ENCODE results near the gene FHAD1.
"Not testable (repeated sequence)": the region's sequence is repeated elsewhere in the genome, so short reads cannot be mapped to it uniquely, and the experiment has no call there.

The FHAD1 gene

DNA sequence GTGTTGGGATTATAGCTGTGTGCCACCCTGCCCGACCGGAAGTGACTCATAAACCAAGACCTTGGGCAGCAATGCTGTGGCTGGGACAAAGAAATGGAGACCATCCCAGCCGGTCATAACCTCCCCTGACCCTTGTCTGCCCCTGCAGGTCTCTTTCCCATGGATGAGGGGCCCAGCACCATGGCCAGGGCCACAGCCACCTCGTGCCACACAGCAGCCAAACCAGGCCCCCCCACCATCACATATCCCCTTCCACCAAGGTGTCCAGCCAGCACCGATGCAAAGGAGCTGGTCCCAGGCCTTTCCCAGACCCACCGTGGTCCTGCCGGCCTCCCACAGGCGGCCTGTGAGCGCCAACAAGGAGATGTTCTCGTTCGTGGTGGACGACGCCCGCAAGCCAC, 42.2 kb downstream of the FHAD1 start:
- TF ChIP-seq, protein P1, sequence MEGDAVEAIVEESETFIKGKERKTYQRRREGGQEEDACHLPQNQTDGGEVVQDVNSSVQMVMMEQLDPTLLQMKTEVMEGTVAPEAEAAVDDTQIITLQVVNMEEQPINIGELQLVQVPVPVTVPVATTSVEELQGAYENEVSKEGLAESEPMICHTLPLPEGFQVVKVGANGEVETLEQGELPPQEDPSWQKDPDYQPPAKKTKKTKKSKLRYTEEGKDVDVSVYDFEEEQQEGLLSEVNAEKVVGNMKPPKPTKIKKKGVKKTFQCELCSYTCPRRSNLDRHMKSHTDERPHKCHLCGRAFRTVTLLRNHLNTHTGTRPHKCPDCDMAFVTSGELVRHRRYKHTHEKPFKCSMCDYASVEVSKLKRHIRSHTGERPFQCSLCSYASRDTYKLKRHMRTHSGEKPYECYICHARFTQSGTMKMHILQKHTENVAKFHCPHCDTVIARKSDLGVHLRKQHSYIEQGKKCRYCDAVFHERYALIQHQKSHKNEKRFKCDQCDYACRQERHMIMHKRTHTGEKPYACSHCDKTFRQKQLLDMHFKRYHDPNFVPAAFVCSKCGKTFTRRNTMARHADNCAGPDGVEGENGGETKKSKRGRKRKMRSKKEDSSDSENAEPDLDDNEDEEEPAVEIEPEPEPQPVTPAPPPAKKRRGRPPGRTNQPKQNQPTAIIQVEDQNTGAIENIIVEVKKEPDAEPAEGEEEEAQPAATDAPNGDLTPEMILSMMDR (IDR thresholded peaks at IDR 0.05; ENCODE audit: insufficient read depth, low read depth, low read length, missing control alignments), result no peak
- DNase-seq (ENCODE audit: low read depth), result no peak

DNA sequence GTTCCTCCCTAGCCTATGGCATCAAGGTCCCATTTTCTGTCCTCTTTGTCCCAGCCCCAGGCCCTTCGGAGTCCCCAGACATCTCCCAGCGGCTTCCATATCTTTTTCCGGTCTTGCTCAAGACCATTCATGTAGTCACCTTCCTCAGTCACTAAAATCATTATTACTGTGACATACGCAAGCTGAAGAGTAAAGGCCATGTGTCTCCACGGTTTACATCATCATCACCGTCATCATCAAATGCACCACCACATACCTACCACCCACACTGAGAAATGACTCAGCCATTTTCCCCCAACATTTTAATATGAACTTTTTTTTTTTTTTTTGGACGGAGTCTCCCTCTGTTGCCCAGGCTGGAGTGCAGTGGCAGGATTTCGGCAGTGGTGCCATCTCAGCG, 43.4 kb downstream of the FHAD1 start:
- DNase-seq (ENCODE audit: low read depth), result no peak
- TF ChIP-seq, protein P1 (IDR thresholded peaks at IDR 0.05; ENCODE audit: insufficient read depth, low read depth, low read length, missing control alignments), result no peak
- no peak overlapping the region for H3K4me3 ChIP-seq (ENCODE audit: low read length)

More for the DNA sequence above, 42.2 kb downstream of the FHAD1 start:
- H3K4me3 ChIP-seq (ENCODE audit: low read length), result no peak overlapping the region

DNA sequence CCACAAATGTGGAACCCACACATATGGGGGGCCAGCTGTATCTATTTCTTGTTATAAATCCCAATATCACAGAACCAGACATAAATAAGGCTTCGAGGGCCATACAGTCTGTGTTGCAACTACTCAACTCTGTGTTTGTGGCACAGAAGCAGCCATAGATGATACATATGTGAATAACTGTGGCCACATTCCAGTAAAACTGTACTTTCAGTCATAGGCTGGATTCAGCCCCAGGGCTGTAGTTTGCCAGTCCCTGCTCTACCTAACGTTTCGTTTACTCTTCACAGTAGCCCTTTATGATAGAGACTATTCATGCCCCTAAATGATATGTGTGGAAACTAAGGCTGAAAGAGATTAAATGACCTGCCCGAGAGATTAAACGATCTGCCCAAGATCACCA, 48.7 kb downstream of the FHAD1 start:
- peak; percentile 70 for DNase-seq (ENCODE audit: low read depth)
- H3K4me3 ChIP-seq (ENCODE audit: low read length), result no peak overlapping the region
- TF ChIP-seq, protein P1 (IDR thresholded peaks at IDR 0.05; ENCODE audit: insufficient read depth, low read depth, low read length, missing control alignments), result no peak

DNA sequence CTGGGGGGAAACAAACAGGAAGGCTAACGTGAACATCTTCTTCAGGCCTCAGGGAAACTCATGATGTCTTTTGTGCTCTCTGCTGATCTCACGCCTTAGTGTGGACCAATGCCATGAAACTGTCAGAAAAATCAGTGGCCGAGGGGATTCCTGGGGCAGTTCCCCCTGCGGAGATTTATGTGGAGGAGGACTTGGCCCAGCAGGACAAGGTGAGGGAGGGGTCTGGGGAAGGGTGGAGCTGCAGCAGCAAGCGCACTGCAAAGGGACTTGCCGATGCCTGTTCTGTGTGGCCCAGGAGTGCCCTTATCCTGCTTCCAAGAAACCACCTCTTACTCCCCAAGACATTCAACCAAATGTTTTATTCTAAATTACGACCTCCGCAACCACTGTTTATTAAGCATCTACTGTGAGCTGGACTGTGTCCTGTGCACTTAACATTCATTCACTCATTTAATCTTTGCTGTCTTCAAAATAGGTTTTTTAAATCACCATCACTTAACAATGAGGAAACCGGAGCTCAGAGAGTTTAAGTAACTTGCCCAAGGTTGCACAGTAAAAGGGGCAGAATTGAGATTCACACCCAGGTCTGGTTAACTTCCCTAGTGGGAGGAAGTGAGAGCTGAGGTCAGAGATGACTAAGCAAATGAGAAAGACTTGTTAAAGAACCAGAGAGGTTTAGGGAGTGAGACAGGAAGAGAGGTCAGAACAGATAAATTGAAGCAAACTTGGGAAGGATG, 49.7 kb downstream of the FHAD1 start:
- TF ChIP-seq, protein P1 (IDR thresholded peaks at IDR 0.05; ENCODE audit: insufficient read depth, low read depth, low read length, missing control alignments), result no peak
- H3K4me3 ChIP-seq (ENCODE audit: low read length), result no peak overlapping the region
- no peak for DNase-seq (ENCODE audit: low read depth)

DNA sequence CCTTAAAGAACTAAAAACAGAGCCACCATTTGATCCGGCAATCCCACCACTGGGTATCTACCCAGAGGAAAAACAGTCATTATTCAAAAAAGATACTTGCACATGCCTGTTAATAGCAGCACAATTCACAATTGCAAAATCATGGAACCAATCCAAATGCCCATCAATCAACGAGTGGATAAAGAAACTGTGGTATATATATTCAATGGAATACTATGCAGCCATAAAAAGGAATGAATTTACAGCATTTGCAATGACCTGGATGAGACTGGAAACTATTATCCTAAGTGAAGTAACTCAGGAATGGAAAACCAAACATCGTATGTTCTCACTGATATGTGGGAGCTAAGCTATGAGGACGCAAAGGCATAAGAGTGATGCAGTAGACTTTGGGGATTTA, 51.0 kb downstream of the FHAD1 start:
- not testable (repeated sequence) for DNase-seq (ENCODE audit: low read depth)

DNA sequence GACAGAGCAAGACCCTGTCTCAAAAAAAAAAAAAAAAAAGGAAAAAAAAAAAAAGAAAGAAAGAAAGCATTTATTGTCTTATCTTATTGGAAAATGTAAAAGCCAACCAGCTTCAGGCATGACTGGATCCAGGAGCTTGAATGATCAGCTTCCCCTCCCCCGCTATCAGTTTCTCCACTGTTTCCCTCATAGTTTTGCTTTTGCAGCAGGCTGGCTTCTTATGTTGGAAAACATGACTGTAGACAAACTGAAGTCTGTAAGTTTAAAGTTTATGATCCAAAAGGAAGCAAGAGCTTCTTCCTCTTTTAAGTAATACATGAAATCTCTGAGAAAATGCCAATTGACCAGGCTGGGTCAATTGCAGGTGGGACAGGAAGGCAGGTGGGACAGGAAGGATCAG, 52.2 kb downstream of the FHAD1 start:
- TF ChIP-seq, protein P1 (IDR thresholded peaks at IDR 0.05; ENCODE audit: insufficient read depth, low read depth, low read length, missing control alignments), result no peak
- H3K4me3 ChIP-seq (ENCODE audit: low read length), result no peak overlapping the region
- no peak for DNase-seq (ENCODE audit: low read depth)

More for the DNA sequence above, 51.0 kb downstream of the FHAD1 start:
- H3K4me3 ChIP-seq (ENCODE audit: low read length), result not testable (repeated sequence)

DNA sequence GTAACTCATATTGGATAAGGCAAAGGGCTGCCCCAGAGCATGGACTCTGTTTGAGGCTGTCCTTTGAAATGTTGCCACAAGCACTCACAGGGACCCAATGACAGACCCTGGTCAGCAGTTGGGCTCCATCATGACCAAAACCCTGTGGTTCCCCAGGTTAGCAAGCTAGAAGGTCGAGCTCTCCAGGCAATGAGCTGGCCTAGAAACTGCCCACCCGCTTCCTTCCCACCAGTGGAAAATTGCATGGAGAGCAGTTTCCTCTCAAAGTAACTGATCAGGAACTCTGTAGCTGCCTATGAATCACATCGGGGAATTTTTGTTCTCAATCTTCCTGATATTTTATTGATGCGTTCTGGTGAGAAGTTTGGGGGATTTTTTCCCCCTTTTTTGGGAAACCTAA, 52.8 kb downstream of the FHAD1 start:
- TF ChIP-seq, protein P1 (IDR thresholded peaks at IDR 0.05; ENCODE audit: insufficient read depth, low read depth, low read length, missing control alignments), result no peak
- H3K4me3 ChIP-seq (ENCODE audit: low read length), result no peak overlapping the region
- no peak for DNase-seq (ENCODE audit: low read depth)
